M059J (cell line): ENCODE results near the gene SERPINB13. TPM values are rescaled to one million over a fixed set of nuclear protein-coding genes. Genes with fewer than 3 reads are reported as not detected.
A peak's percentile ranks its signal among the peaks of the same experiment; 100 is the strongest.

ENCODE experiments used
- DNase-seq: peaks from one replicate; pipeline ENCODE4 v3.0.0-alpha.2; 2012; ENCODE audit warnings: low read depth
- total RNA-seq: library from RNA; depleted of rRNA; stranded (reverse); fragments of >200 nt; shearing (Covaris generic); gene quantifications from 2 replicates; pipeline ENCODE4 v1.2.3, GENCODE V29; 2014; rRNA removed

The SERPINB13 gene
- total RNA-seq, 1 experiment from 2014 or later, result not detected

- peak; percentile 52 for DNase-seq
These were observed 61.1 kb downstream of the SERPINB13 start for GRCh38 chr18:63648241-63648640.

Other genes starting within 250 kb of the SERPINB13 start
- gene KDSR, start 220.1 kb upstream of the SERPINB13 start, total RNA-seq, result 42.7 and 57.8 TPM in 2 replicates
- gene VPS4B, start 164.9 kb upstream of the SERPINB13 start, total RNA-seq, result 40.9 and 48.3 TPM in 2 replicates
- not detected in 2 replicates for gene SERPINB5, start 110.4 kb upstream of the SERPINB13 start, total RNA-seq
- gene SERPINB12, start 45.0 kb upstream of the SERPINB13 start, total RNA-seq, result not detected in 2 replicates
- 0.05 TPM in 1 of 2 replicates, not detected in the other for gene SERPINB4, start 56.9 kb downstream of the SERPINB13 start, total RNA-seq
- gene SERPINB3, start 74.5 kb downstream of the SERPINB13 start, total RNA-seq, result not detected in 2 replicates
- not detected in 2 replicates for gene SERPINB11, start 115.6 kb downstream of the SERPINB13 start, total RNA-seq
- 15.7 and 20.8 TPM in 2 replicates for gene SERPINB7, start 188.1 kb downstream of the SERPINB13 start, total RNA-seq